T1000 (cell line): ENCODE data around the gene PCDHGA11.
"Not testable (repeated sequence)": the region's sequence is repeated elsewhere in the genome, so short reads cannot be mapped to it uniquely, and the experiment has no call there.

Experiments
- DNase-seq: peaks from one replicate; lab custom pipeline; 2025; ENCODE audit warnings: mixed read lengths; lab: John Stamatoyannopoulos, UW

PCDHGA11 gene

GRCh38 chr5:141398608-141399007 lies 22.2 kb upstream of the PCDHGA11 start:
- DNase-seq, result no peak

GRCh38 chr5:141399555-141400258 lies 21.1 kb upstream of the PCDHGA11 start:
- DNase-seq, result no peak

GRCh38 chr5:141402553-141403243 lies 18.2 kb upstream of the PCDHGA11 start, which contains the start of gene PCDHGA9:
PCDHGA9 (plus strand) TSS chr5:141402778; CDS start chr5:141402953, 175 bp downstream.
- no peak for DNase-seq

GRCh38 chr5:141403387-141403786 lies 17.5 kb upstream of the PCDHGA11 start:
- no peak for DNase-seq

- not testable (repeated sequence) for DNase-seq
These were observed 12.9 kb upstream of the PCDHGA11 start, which contains the start of gene PCDHGB6 for GRCh38 chr5:141407790-141408505. PCDHGB6 (plus strand) TSS chr5:141408021; CDS start chr5:141408203, 182 bp downstream.

GRCh38 chr5:141409598-141410306 lies 11.1 kb upstream of the PCDHGA11 start:
- no peak for DNase-seq

- DNase-seq, result no peak
These were observed 9.3 kb upstream of the PCDHGA11 start for GRCh38 chr5:141411575-141411974.

GRCh38 chr5:141412854-141413539 lies 7.9 kb upstream of the PCDHGA11 start, which contains the start of gene PCDHGA10:
PCDHGA10 (plus strand) TSS chr5:141412987; CDS start chr5:141413176, 189 bp downstream.
- DNase-seq, result no peak

GRCh38 chr5:141413540-141414069 lies 7.2 kb upstream of the PCDHGA11 start:
- no peak for DNase-seq

- DNase-seq, result not testable (repeated sequence)
These were observed 6.1 kb upstream of the PCDHGA11 start for GRCh38 chr5:141414548-141415274.

- DNase-seq, result not testable (repeated sequence)
These were observed 5.6 kb upstream of the PCDHGA11 start for GRCh38 chr5:141415275-141415618.

GRCh38 chr5:141417494-141418172 lies 3.2 kb upstream of the PCDHGA11 start, which contains the start of gene PCDHGB7:
PCDHGB7 (plus strand) TSS chr5:141417677; CDS start chr5:141417860, 183 bp downstream.
- not testable (repeated sequence) for DNase-seq

- DNase-seq, result no peak
These were observed 1.6 kb upstream of the PCDHGA11 start for GRCh38 chr5:141419074-141419880.

GRCh38 chr5:141421489-141421855 lies 621 bp downstream of the PCDHGA11 start:
- DNase-seq, result no peak

- no peak for DNase-seq
These were observed 2.0 kb downstream of the PCDHGA11 start for GRCh38 chr5:141422742-141423291.

GRCh38 chr5:141427783-141428426 lies 7.1 kb downstream of the PCDHGA11 start:
- DNase-seq, result no peak

GRCh38 chr5:141430332-141431113 lies 9.7 kb downstream of the PCDHGA11 start, which contains the start of gene PCDHGA12:
PCDHGA12 (plus strand) TSS chr5:141430507; CDS start chr5:141430760, 253 bp downstream.
- no peak for DNase-seq
